ENCODE results near the gene TOR3A. TPM values are rescaled to one million over a fixed set of nuclear protein-coding genes. Genes with fewer than 3 reads are reported as not detected.
A peak's percentile ranks its signal among the peaks of the same experiment; 100 is the strongest.
"Not testable (repeated sequence)": the region's sequence is repeated elsewhere in the genome, so short reads cannot be mapped to it uniquely, and the experiment has no call there.

TOR3A gene
- total RNA-seq, 4 donors from 2014 or later: 31.9 to 48.8 (median 34.4) TPM

- no peak overlapping the region for H3K27ac ChIP-seq
- no peaks in the 10 kb centered on the region for H3K36me3 ChIP-seq
- H3K4me3 ChIP-seq: no peak overlapping the region
- peaks cover 0 to 28% (median 2%) of the 10 kb centered on the region in 3 donors for H3K4me1 ChIP-seq
- TF ChIP-seq POLR2A (IDR thresholded peaks at IDR 0.05) (no peak), CTCF (IDR thresholded peaks at IDR 0.05) (no peak)
- WGBS, 2 donors: 61 to 81% methylated on average over 5 of the region's 5 CpGs
- intact Hi-C loops (cut with DNase I): no loop called here
- no peaks in the 10 kb centered on the region for H3K27me3 ChIP-seq
- DNase-seq: no peak
- H3K9me3 ChIP-seq: no peaks in the 10 kb centered on the region
Measured at GRCh38 chr1:179137617-179138255, 55.9 kb downstream of the TOR3A start.

GRCh38 chr1:179138755-179139154 lies 56.9 kb downstream of the TOR3A start:
- H3K4me1 ChIP-seq: peaks cover 0 to 38% (median 12%) of the 10 kb centered on the region in 3 donors
- H3K27ac ChIP-seq; H3K4me3 ChIP-seq; H3K36me3 ChIP-seq; DNase-seq; intact Hi-C loops (cut with DNase I); H3K27me3 ChIP-seq; H3K9me3 ChIP-seq: not testable (repeated sequence)
- 95 to 96% methylated on average over 4 to 14 of the region's 21 CpGs for WGBS, 2 donors

GRCh38 chr1:179141592-179142251 lies 59.9 kb downstream of the TOR3A start:
- intact Hi-C loops (cut with DNase I): no loop called here
- Histone ChIP-seq H3K4me1 (peaks cover 0 to 40% (median 13%) of the 10 kb centered on the region in 3 donors), H3K36me3 (no peaks in the 10 kb centered on the region), H3K4me3 (peak overlapping the region in 2 of 4 donors; percentile 15 to 46), H3K27ac (peak overlapping the region in 3 of 4 donors; percentile 43 to 65 (median 60)), H3K27me3 (no peaks in the 10 kb centered on the region), H3K9me3 (no peaks in the 10 kb centered on the region)
- TF ChIP-seq CTCF (IDR thresholded peaks at IDR 0.05) (no peak), POLR2A (IDR thresholded peaks at IDR 0.05) (no peak)
- WGBS, 2 donors: 41 to 42% methylated on average over 4 of the region's 4 CpGs
- DNase-seq: no peak

GRCh38 chr1:179142889-179143299 lies 61.0 kb downstream of the TOR3A start:
- Histone ChIP-seq H3K4me1 (peaks cover 0 to 33% (median 13%) of the 10 kb centered on the region in 3 donors), H3K9me3 (no peaks in the 10 kb centered on the region), H3K27me3 (no peaks in the 10 kb centered on the region), H3K27ac (peak overlapping the region in 3 of 4 donors; percentile 60 to 88 (median 65)), H3K36me3 (peaks cover 0 to under 1% (median 0%) of the 10 kb centered on the region in 3 donors), H3K4me3 (peak overlapping the region in 3 of 4 donors; percentile 9 to 46 (median 15))
- intact Hi-C loops (cut with DNase I): no loop called here
- peak in 2 of 4 donors; percentile 38 to 44 for TF ChIP-seq POLR2A (IDR thresholded peaks at IDR 0.05)
- TF ChIP-seq CTCF (IDR thresholded peaks at IDR 0.05): no peak
- 49% methylated on average over 2 of the region's 2 CpGs for WGBS, 2 donors
- no peak for DNase-seq

- WGBS, 2 donors: 44 to 52% methylated on average over 3 of the region's 3 CpGs
- Histone ChIP-seq H3K9me3 (no peaks in the 10 kb centered on the region), H3K27me3 (no peaks in the 10 kb centered on the region), H3K4me3 (peak overlapping the region in 1 of 4 donors; percentile 46), H3K36me3 (peaks cover 0 to 4% (median 0%) of the 10 kb centered on the region in 3 donors), H3K4me1 (peaks cover 0 to 29% (median 13%) of the 10 kb centered on the region in 3 donors), H3K27ac (peak overlapping the region in 3 of 4 donors; percentile 60 to 88 (median 65))
- TF ChIP-seq CTCF (IDR thresholded peaks at IDR 0.05): no peak
- TF ChIP-seq POLR2A (IDR thresholded peaks at IDR 0.05): no peak
- DNase-seq: no peak
- intact Hi-C loops (cut with DNase I): no loop called here
Measured at GRCh38 chr1:179143322-179143721, 61.5 kb downstream of the TOR3A start.
